Stimulated activated CD8-positive, alpha-beta memory T cell treated with anti-CD3 and anti-CD28 coated beads, Interleukin-12 subunit alpha, Interleukin-12 subunit beta, amount 100 ng/mL, for 1 hour (primary cell): ENCODE results near the gene RHO.

Source experiments
- DNase-seq: peaks from one replicate; pipeline ENCODE4 v3.0.0-alpha.2; 2020; ENCODE audit warnings: low read depth

The RHO gene

DNA sequence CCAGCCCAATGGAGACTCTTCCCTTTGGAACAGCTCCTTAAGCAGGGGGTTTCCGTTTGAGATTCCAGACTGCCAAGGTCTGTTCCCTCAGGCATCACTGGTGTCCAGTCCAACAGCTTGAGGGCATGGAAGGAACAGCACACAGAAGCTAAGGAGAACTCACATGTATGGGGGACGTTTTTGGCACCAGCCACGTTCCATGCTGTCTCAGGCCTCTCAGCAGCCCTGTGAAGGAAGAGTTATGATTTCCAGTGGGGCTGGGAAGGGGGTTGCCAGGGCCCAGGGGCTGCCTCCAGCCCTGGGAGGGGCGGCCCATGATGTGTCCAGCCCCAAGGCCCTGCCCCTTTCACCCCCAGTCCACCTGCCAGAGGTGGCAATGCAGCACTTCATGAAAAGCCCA is 7.5 kb upstream of the RHO start:
- no peak for DNase-seq

DNA sequence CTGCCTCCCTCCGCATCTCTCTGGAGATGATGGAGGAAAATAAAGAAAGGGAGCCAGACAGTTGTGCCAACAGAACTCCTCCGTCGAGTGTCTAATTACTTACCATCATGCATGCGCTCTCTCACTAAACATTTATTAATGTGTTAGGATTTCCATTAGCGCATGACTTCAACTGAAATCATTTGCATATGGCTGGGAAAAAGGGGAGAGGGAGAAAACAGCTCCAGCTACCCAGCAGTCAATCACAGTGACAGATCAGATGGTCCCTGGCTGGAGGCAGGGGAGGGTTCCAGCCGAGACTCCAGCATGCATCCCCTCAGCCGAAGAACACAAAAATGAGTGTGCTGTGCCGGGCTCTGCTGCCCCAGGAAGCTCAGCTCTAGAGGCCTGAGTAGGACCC is 6.8 kb upstream of the RHO start:
- no peak for DNase-seq

DNA sequence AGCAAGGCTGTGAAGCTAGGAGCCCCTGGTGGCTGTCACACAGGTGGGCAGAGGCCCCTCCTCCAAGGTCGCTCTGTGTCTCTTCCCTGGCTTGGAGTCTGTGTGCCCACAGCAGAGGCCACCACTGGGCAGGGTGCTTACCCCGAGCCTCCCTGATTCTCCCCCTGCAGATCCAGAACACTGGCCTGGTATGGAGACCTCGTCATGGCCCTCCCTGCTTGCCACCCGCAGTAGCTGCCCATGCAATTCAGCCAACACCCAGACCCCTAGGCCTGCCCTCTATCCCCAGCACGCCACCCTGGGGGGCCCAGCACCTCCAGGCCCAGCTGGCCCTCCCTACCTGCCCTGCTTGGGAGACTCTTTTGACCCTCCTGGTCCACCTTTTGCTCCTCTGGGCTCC is 5.5 kb upstream of the RHO start:
- DNase-seq = no peak

DNA sequence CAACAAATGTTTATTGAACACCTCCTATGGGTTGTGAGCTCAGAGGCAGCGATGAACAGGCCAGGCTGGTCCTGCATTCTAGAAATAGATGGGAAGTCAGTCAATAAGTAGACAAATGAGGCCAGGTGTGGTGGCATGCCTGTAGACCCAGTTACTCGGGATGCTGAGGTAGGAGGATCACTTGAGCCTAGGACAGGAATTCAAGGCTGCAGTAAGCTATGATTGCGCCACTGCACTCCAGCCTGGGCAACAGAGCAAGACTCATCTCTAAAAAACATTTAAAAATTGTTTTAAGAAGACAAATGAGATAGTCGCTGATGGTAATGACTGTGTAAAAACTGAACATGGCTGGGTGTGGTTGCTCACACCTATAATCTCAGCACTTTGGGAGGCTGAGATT is 4.4 kb upstream of the RHO start:
- no peak for DNase-seq

DNA sequence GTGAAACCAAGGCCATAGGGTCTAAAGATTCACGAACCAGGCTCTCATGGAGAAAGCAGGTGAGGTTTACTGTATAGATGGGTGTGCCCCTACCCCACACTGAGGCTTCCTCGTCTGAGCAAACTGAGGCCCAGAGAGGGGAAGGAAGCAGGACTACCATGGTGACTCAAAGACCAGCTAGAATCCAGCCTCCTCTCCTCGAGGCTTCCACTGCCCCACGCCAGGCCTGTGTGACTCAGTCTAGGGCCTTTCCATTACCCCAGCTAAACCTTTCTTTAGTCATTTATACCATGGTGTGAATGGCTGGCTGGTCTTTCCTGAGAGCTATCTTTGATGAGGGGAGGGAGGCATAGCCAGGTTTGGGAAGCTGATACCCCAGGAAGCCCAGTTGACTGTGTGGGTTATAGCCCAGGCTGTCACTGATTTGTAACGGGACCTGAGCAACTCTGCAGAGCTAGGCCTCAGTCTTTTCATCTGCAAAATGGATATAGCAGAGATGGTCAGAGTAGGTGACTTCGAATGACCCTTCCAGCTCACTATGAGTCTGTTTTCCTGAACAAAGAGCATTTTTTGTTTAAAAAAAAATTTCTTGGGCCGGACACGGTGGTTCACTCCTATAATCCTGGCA is 3.0 kb upstream of the RHO start:
- no peak for DNase-seq

DNA sequence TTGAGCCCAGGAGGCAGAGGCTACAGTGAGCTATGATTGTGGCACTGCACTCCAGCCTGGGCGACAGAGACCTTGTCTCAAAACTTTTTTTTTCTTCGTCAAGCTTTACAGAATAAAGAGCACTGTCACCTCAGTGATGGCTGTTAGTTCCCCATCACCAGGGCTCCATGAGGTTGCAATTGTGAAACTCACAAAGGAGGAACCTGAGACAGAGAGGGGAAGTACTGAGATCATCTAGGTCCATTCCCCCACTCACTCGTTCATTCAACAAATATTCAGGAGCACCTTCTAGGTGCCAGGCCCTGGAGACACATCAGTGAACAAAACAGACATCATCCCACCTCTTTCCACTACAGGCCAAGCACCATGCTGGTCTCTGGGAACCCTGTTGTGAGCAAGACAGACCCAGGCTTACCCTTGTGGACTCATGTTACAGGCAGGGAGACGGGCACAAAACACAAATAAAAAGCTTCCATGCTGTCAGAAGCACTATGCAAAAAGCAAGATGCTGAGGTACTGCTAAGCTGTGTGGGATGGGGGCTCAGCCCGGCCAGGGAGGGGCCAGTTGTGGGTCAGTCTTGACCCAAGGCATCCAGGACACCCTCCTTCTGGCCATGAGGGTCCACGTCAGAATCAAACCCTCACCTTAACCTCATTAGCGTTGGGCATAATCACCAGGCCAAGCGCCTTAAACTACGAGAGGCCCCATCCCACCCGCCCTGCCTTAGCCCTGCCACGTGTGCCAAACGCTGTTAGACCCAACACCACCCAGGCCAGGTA is 2.1 kb upstream of the RHO start:
- DNase-seq = no peak

DNA sequence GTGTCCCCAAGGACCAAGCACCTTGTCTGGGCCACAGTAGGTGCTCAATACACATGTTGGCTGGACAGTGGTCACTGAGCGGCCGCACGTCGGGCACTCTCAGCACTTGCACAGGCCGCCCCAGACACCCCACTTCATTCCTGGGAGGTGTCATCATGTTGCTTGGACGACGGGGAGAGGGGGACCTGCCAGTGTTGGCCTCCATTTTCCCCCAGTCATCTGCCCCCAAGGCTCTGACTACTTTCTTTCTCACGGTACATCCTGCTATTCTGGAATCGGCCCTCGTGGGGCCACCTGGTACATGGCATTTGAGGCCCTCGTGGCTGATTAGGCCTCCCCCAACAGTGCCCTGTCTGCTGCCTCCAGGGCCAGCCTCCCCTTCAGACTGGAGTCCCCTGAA is 1.2 kb upstream of the RHO start:
- no peak for DNase-seq

DNA sequence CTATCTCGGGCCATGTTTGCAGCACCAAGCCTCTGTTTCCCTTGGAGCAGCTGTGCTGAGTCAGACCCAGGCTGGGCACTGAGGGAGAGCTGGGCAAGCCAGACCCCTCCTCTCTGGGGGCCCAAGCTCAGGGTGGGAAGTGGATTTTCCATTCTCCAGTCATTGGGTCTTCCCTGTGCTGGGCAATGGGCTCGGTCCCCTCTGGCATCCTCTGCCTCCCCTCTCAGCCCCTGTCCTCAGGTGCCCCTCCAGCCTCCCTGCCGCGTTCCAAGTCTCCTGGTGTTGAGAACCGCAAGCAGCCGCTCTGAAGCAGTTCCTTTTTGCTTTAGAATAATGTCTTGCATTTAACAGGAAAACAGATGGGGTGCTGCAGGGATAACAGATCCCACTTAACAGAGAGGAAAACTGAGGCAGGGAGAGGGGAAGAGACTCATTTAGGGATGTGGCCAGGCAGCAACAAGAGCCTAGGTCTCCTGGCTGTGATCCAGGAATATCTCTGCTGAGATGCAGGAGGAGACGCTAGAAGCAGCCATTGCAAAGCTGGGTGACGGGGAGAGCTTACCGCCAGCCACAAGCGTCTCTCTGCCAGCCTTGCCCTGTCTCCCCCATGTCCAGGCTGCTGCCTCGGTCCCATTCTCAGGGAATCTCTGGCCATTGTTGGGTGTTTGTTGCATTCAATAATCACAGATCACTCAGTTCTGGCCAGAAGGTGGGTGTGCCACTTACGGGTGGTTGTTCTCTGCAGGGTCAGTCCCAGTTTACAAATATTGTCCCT is 1.2 kb downstream of the RHO start:
- no peak for DNase-seq

DNA sequence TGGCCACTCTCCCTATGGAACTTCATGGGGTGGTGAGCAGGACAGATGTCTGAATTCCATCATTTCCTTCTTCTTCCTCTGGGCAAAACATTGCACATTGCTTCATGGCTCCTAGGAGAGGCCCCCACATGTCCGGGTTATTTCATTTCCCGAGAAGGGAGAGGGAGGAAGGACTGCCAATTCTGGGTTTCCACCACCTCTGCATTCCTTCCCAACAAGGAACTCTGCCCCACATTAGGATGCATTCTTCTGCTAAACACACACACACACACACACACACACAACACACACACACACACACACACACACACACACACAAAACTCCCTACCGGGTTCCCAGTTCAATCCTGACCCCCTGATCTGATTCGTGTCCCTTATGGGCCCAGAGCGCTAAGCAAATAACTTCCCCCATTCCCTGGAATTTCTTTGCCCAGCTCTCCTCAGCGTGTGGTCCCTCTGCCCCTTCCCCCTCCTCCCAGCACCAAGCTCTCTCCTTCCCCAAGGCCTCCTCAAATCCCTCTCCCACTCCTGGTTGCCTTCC is 1.9 kb downstream of the RHO start:
- no peak for DNase-seq

DNA sequence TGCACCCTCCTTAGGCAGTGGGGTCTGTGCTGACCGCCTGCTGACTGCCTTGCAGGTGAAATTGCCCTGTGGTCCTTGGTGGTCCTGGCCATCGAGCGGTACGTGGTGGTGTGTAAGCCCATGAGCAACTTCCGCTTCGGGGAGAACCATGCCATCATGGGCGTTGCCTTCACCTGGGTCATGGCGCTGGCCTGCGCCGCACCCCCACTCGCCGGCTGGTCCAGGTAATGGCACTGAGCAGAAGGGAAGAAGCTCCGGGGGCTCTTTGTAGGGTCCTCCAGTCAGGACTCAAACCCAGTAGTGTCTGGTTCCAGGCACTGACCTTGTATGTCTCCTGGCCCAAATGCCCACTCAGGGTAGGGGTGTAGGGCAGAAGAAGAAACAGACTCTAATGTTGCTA is 2.4 kb downstream of the RHO start:
- no peak for DNase-seq

DNA sequence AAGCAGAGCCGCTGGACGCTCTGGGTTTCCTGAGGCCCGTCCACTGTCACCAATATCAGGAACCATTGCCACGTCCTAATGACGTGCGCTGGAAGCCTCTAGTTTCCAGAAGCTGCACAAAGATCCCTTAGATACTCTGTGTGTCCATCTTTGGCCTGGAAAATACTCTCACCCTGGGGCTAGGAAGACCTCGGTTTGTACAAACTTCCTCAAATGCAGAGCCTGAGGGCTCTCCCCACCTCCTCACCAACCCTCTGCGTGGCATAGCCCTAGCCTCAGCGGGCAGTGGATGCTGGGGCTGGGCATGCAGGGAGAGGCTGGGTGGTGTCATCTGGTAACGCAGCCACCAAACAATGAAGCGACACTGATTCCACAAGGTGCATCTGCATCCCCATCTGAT is 3.3 kb downstream of the RHO start:
- DNase-seq = no peak

DNA sequence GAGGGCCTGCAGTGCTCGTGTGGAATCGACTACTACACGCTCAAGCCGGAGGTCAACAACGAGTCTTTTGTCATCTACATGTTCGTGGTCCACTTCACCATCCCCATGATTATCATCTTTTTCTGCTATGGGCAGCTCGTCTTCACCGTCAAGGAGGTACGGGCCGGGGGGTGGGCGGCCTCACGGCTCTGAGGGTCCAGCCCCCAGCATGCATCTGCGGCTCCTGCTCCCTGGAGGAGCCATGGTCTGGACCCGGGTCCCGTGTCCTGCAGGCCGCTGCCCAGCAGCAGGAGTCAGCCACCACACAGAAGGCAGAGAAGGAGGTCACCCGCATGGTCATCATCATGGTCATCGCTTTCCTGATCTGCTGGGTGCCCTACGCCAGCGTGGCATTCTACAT is 3.8 kb downstream of the RHO start:
- no peak for DNase-seq

DNA sequence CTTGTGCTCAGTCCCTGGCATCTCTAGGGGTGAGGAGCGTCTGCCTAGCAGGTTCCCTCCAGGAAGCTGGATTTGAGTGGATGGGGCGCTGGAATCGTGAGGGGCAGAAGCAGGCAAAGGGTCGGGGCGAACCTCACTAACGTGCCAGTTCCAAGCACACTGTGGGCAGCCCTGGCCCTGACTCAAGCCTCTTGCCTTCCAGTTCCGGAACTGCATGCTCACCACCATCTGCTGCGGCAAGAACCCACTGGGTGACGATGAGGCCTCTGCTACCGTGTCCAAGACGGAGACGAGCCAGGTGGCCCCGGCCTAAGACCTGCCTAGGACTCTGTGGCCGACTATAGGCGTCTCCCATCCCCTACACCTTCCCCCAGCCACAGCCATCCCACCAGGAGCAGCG is 5.0 kb downstream of the RHO start:
- DNase-seq = no peak

DNA sequence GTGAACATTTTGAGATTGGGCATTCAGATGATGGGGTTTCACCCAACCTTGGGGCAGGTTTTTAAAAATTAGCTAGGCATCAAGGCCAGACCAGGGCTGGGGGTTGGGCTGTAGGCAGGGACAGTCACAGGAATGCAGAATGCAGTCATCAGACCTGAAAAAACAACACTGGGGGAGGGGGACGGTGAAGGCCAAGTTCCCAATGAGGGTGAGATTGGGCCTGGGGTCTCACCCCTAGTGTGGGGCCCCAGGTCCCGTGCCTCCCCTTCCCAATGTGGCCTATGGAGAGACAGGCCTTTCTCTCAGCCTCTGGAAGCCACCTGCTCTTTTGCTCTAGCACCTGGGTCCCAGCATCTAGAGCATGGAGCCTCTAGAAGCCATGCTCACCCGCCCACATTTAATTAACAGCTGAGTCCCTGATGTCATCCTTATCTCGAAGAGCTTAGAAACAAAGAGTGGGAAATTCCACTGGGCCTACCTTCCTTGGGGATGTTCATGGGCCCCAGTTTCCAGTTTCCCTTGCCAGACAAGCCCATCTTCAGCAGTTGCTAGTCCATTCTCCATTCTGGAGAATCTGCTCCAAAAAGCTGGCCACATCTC is 6.1 kb downstream of the RHO start:
- no peak for DNase-seq

DNA sequence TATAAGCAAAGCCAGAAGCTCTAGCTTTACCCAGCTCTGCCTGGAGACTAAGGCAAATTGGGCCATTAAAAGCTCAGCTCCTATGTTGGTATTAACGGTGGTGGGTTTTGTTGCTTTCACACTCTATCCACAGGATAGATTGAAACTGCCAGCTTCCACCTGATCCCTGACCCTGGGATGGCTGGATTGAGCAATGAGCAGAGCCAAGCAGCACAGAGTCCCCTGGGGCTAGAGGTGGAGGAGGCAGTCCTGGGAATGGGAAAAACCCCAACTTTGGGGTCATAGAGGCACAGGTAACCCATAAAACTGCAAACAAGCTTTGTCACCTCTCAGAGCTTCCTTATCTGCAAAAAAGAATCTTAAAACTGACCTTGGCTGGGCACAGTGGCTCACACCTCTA is 6.6 kb downstream of the RHO start:
- no peak for DNase-seq

DNA sequence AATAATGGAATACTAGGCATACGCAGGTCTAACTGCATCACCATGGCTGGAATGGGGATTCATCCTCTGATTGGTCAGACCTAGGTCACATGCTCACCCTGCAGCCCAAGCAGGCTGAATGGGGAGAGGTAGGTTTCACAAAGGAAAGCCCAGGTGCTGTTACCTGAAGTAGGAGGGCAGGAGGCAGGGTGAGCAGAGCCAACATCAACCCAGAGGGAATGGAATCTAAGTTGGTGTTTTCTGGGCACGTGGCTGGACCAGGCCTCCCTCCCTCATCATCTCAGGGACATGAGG is 7.9 kb downstream of the RHO start:
- no peak for DNase-seq

DNA sequence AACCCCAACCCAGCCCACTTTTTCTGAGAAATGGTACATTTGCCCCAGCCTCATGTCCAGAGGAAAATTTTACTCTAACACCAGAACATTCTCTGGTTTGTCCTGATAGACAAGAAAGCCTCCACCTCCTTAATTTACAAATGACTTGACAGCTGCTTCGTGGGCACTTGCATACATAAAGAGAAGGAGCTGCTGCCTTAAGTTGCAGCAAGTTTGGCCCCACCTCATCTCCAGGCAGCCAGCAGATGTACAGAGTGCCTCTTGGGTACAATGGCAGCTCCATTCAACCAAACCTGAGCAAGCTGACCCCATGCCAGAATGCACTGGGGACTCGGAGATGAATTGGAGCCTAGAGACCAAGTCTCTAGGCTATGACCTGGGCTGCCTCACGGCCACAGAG is 8.4 kb downstream of the RHO start:
- no peak for DNase-seq

DNA sequence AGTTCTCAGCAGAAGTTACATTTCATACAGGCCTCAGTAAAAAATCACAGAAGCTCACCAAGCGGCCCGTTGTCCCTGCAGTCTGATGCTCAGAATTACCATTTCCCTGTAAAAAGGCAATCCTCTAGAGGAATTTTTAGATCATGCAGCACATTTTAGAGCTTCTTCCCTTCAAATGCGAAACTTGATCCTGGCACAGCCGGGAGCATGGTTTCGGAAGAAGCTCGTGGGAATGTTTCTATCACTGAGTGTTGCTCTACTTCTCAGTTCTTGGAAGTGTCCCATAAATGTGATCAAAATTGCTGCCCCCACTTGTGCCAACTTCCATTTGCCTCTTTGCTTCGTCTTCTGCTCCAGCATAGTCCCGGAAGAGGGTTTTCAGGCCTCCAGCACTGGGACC is 10.8 kb downstream of the RHO start:
- no peak for DNase-seq

DNA sequence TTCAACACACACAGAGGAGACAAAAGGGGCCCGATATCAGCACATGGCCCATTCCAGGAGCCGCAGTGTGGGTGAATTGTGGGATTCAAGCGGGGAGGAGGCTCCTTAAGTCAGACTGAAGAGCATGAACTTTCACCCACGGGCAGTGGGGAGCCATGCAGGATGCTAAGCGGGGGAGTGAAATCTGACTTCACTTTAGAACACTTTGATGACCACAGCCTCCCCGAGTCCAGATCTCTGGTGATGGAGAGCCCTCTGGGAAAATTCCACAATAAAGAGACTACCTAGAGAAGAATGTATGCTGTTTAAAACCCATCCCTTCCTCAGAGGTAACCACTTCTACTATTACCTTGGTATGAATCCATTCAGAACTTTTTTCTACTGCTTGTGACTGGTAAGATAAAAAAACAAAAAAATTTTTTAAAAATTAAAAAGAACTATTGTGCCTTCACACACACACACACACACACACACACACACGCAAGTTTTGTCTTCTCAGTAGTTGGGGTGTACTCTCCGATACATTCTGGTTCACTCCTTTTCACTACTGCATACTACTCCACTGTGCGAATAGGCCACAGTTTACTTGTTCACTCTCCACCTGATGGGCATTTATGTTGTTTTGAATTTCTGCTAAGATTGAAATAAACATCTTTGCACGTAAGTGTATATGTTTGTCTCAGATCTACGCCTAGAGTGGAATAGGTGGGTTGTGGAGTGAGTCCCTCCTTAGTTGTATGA is 12.5 kb downstream of the RHO start:
- DNase-seq = no peak

DNA sequence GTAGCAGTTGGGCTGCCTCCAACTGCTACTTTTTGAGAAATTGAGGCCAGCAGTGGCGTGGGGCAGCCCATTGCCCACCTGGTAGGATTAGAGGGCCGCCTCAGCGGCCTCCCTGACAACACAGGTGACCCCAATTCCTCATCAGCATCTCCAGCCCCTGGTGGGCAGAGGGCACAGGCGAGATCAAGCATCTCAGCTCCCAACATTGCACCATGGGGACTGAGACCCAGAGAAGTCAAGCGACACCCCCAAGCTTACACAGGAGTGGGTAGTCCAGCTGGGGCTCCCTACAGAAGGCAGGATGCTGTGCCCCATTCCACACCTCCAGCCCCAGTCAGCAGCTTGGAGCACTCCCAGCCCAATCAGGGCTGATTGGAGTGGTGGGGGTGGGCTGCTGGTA is 14.3 kb downstream of the RHO start:
- no peak for DNase-seq

DNA sequence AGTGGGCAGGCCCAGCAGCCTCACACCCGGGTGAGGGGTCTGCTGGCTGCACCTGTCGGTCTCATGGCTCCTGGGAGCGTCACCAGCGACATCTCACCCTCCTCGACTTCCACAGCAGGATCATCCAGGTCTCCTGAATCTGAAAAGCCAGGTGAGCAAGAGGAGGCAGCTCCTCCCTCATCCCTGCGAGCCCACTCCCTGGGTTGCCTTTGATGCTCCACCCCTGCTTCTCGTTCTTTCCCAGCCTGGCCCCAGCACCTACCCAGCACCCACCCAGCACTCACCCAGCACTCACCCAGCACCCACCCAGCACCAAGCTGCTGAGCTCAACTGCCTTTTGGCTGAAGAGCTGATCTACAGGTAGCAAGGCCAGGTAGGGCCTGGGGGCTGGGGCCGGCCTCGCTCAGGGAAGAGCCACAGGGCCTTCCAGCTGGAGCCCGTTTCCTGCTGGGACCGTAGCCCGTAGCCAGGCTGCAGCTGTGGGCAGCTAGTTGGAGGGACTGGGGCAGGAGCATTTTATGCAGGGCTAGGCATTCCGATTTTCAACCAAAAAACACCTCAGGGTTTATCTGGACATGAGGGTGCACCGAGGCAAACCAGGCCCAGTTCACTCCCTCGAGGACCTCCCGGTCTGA is 14.8 kb downstream of the RHO start, which contains the start of gene H1-8:
H1-8 (plus strand) TSS at position 20 of the 635 bp plus-strand sequence; CDS start at position 64, 44 bp downstream.
- no peak for DNase-seq

DNA sequence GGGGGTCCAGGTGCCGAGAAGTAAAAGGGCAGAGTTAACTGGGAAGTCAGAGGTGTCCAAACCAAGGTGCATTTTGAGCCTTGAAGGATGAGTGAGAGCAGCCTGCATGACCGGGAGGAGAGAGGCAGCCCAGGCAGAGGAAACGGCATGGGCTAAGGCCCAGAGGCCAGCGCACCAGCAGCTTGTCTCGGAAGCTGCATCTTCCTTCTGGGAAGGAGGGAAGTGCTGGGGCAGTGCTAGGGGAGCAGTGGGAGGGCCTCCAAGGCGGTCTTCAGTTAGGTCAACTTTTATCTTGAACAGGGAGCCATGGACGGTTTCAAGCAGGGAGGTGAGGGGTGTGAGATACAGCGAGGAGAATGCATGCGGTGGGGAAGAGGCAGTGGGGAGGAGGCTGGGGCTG is 15.6 kb downstream of the RHO start:
- no peak for DNase-seq
